Activated CD4-positive, alpha-beta T cell treated with anti-CD3 and anti-CD28 coated beads for 36 hours (primary cell): ENCODE results near the gene DCHS2. TPM values are rescaled to one million over a fixed set of nuclear protein-coding genes. Genes with fewer than 3 reads are reported as not detected.

Experiments
- ATAC-seq: fragments of 200-7000 bp; cut with Tn5 transposase; one replicate; pipeline ENCODE4 v1.10.0; 2021; ENCODE audit warnings: mild to moderate bottlenecking, moderate library complexity
- CTCF ChIA-PET: fragments of 350-600 bp; sonication (Branson Sonifier 250); formaldehyde crosslinking; loops from one replicate; lab custom pipeline; 2021; ENCODE audit warnings: antibody characterized with exemption; lab: Charles Lee
- POLR2A ChIA-PET: fragments of 350-600 bp; sonication (Branson Sonifier 250); formaldehyde crosslinking; loops from one replicate; lab custom pipeline; 2021; ENCODE audit warnings: antibody characterized with exemption, inconsistent platforms; lab: Charles Lee
- DNase-seq: peaks from one replicate; pipeline ENCODE4 v3.0.0-alpha.2; 2020
- H3K27ac Mint-ChIP-seq: one replicate; pipeline ENCODE4 v1.8.0; 2021; ENCODE audit warnings: mixed read lengths
- H3K27me3 Mint-ChIP-seq: one replicate; pipeline ENCODE4 v1.8.0; 2021; ENCODE audit warnings: mixed read lengths
- H3K36me3 Mint-ChIP-seq: one replicate; pipeline ENCODE4 v1.8.0; 2021; ENCODE audit warnings: low read depth, mixed read lengths
- H3K4me1 Mint-ChIP-seq: one replicate; pipeline ENCODE4 v1.8.0; 2021; ENCODE audit warnings: mixed read lengths
- H3K4me3 Mint-ChIP-seq: one replicate; pipeline ENCODE4 v1.8.0; 2021; ENCODE audit warnings: mild to moderate bottlenecking, moderate library complexity, mixed read lengths
- H3K9me3 Mint-ChIP-seq: one replicate; pipeline ENCODE4 v1.8.0; 2021; ENCODE audit warnings: low read depth, mixed read lengths
- intact Hi-C, 2 experiments: fragments of 100-400 bp; cut with DNase I in 1 of 2; cut with micrococcal nuclease in 1 of 2; formaldehyde crosslinking; loops; one replicate each; pipeline versions ENCODE4 v1.14.2 to v1.15.1; 2022 to 2024; cut with DNase I, micrococcal nuclease
- total RNA-seq, 2 experiments: library from RNA; stranded (reverse); gene quantifications; one replicate each; pipeline ENCODE4 v1.2.3, GENCODE V29; 2021

Gene DCHS2
- total RNA-seq, 2 experiments from 2014 or later = 0.05 to 0.14 TPM

GRCh38 chr4:154465085-154465484 is 26.5 kb downstream of the DCHS2 start:
- no peaks in the 10 kb centered on the region for H3K9me3 Mint-ChIP-seq
- ChIA-PET CTCF (interaction anchor here (0.7 to 0.9 kb wide), 2 partner anchors 9 to 311 kb away, joined by 3 to 5 read pairs; no protein-coding TSS in a partner anchor), POLR2A (no interaction called here)
- no peaks in the 10 kb centered on the region for H3K36me3 Mint-ChIP-seq
- H3K27me3 Mint-ChIP-seq = peaks cover 12% of the 10 kb centered on the region
- intact Hi-C loops = no loop called here
- no peak overlapping the region for H3K27ac Mint-ChIP-seq
- ATAC-seq (no peak), DNase-seq (no peak)
- no peaks in the 10 kb centered on the region for H3K4me1 Mint-ChIP-seq
- H3K4me3 Mint-ChIP-seq = no peak overlapping the region

- H3K27ac Mint-ChIP-seq = no peak overlapping the region
- ATAC-seq (no peak), DNase-seq (no peak)
- no peaks in the 10 kb centered on the region for H3K9me3 Mint-ChIP-seq
- no peak overlapping the region for H3K4me3 Mint-ChIP-seq
- CTCF ChIA-PET = interaction anchor here (0.5 to 0.7 kb wide), 2 partner anchors 48 to 310 kb away, joined by 3 read pairs; no protein-coding TSS in a partner anchor
- peaks cover 11% of the 10 kb centered on the region for H3K27me3 Mint-ChIP-seq
- POLR2A ChIA-PET = no interaction called here
- no peaks in the 10 kb centered on the region for H3K4me1 Mint-ChIP-seq
- intact Hi-C loops = no loop called here
- no peaks in the 10 kb centered on the region for H3K36me3 Mint-ChIP-seq
Measured at GRCh38 chr4:154464654-154465053, 26.9 kb downstream of the DCHS2 start.

GRCh38 chr4:154462081-154462810 is 29.4 kb downstream of the DCHS2 start:
- no peak overlapping the region for H3K4me3 Mint-ChIP-seq
- H3K27ac Mint-ChIP-seq = no peak overlapping the region
- intact Hi-C loops = no loop called here
- CTCF ChIA-PET = interaction anchor here (0.7 to 1.5 kb wide), 2 partner anchors 19 to 45 kb away, joined by 3 read pairs; no protein-coding TSS in a partner anchor
- POLR2A ChIA-PET = no interaction called here
- ATAC-seq (no peak), DNase-seq (no peak)
- no peaks in the 10 kb centered on the region for H3K4me1 Mint-ChIP-seq
- peaks cover 17% of the 10 kb centered on the region for H3K27me3 Mint-ChIP-seq
- no peaks in the 10 kb centered on the region for H3K9me3 Mint-ChIP-seq
- H3K36me3 Mint-ChIP-seq = no peaks in the 10 kb centered on the region

- ChIA-PET POLR2A (no interaction called here), CTCF (no interaction called here)
- H3K4me1 Mint-ChIP-seq = no peaks in the 10 kb centered on the region
- no peaks in the 10 kb centered on the region for H3K9me3 Mint-ChIP-seq
- DNase-seq = no peak
- intact Hi-C loops = no loop called here
- H3K27me3 Mint-ChIP-seq = peaks cover 17% of the 10 kb centered on the region
- no peaks in the 10 kb centered on the region for H3K36me3 Mint-ChIP-seq
- ATAC-seq = no peak
- no peak overlapping the region for H3K27ac Mint-ChIP-seq
- no peak overlapping the region for H3K4me3 Mint-ChIP-seq
Measured at GRCh38 chr4:154457471-154457870, 34.1 kb downstream of the DCHS2 start.

- Mint-ChIP-seq H3K36me3 (no peaks in the 10 kb centered on the region), H3K9me3 (no peaks in the 10 kb centered on the region), H3K27me3 (peaks cover 14% of the 10 kb centered on the region), H3K27ac (no peak overlapping the region), H3K4me1 (no peaks in the 10 kb centered on the region), H3K4me3 (no peak overlapping the region)
- CTCF ChIA-PET = interaction anchor here (0.8 kb wide), 1 partner anchor 9 kb away, joined by 5 read pairs; no protein-coding TSS in a partner anchor
- POLR2A ChIA-PET = no interaction called here
- intact Hi-C loops = no loop called here
- DNase-seq = no peak
- no peak for ATAC-seq
Measured at GRCh38 chr4:154456889-154457288, 34.7 kb downstream of the DCHS2 start.

GRCh38 chr4:154456240-154456639 is 35.4 kb downstream of the DCHS2 start:
- Mint-ChIP-seq H3K4me1 (no peaks in the 10 kb centered on the region), H3K36me3 (no peaks in the 10 kb centered on the region), H3K4me3 (no peak overlapping the region), H3K27ac (no peak overlapping the region), H3K9me3 (no peaks in the 10 kb centered on the region), H3K27me3 (peaks cover 14% of the 10 kb centered on the region)
- intact Hi-C loops = no loop called here
- POLR2A ChIA-PET = no interaction called here
- ATAC-seq = no peak
- DNase-seq = no peak
- CTCF ChIA-PET = interaction anchor here (0.8 to 1.0 kb wide), 2 partner anchors 9 to 11 kb away, joined by 4 to 5 read pairs; no protein-coding TSS in a partner anchor

- POLR2A ChIA-PET = no interaction called here
Measured at GRCh38 chr4:154455111-154455510, 36.5 kb downstream of the DCHS2 start.

GRCh38 chr4:154454710-154455109 is 36.9 kb downstream of the DCHS2 start:
- Mint-ChIP-seq H3K4me3 (no peak overlapping the region), H3K4me1 (no peaks in the 10 kb centered on the region), H3K27ac (no peak overlapping the region), H3K9me3 (no peaks in the 10 kb centered on the region), H3K36me3 (no peaks in the 10 kb centered on the region), H3K27me3 (peaks cover 14% of the 10 kb centered on the region)
- CTCF ChIA-PET = interaction anchor here (1.1 kb wide), 1 partner anchor 11 kb away, joined by 3 read pairs; no protein-coding TSS in a partner anchor
- no peak for DNase-seq
- intact Hi-C loops = no loop called here
- no peak for ATAC-seq
- POLR2A ChIA-PET = no interaction called here

More at GRCh38 chr4:154455111-154455510, 36.5 kb downstream of the DCHS2 start:
- no peak for ATAC-seq
- no peak for DNase-seq
- H3K4me3 Mint-ChIP-seq = no peak overlapping the region
- intact Hi-C loops = no loop called here
- CTCF ChIA-PET = interaction anchor here (1.0 to 1.1 kb wide), 2 partner anchors 11 to 12 kb away, joined by 3 to 4 read pairs; no protein-coding TSS in a partner anchor
- H3K36me3 Mint-ChIP-seq = no peaks in the 10 kb centered on the region
- H3K9me3 Mint-ChIP-seq = no peaks in the 10 kb centered on the region
- peaks cover 14% of the 10 kb centered on the region for H3K27me3 Mint-ChIP-seq
- no peak overlapping the region for H3K27ac Mint-ChIP-seq
- H3K4me1 Mint-ChIP-seq = no peaks in the 10 kb centered on the region

GRCh38 chr4:154452798-154453346 is 38.7 kb downstream of the DCHS2 start:
- H3K27me3 Mint-ChIP-seq = peaks cover 14% of the 10 kb centered on the region
- no peaks in the 10 kb centered on the region for H3K36me3 Mint-ChIP-seq
- no peak overlapping the region for H3K27ac Mint-ChIP-seq
- ChIA-PET POLR2A (no interaction called here), CTCF (interaction anchor here (0.7 kb wide), 1 partner anchor 255 kb away, joined by 4 read pairs; no protein-coding TSS in a partner anchor)
- DNase-seq = no peak
- H3K9me3 Mint-ChIP-seq = no peaks in the 10 kb centered on the region
- no peak for ATAC-seq
- intact Hi-C loops = no loop called here
- no peaks in the 10 kb centered on the region for H3K4me1 Mint-ChIP-seq
- H3K4me3 Mint-ChIP-seq = no peak overlapping the region

GRCh38 chr4:154450966-154451365 is 40.6 kb downstream of the DCHS2 start:
- ChIA-PET CTCF (interaction anchor here (0.6 kb wide), 1 partner anchor 327 kb away, joined by 3 read pairs; no protein-coding TSS in a partner anchor), POLR2A (no interaction called here)
- DNase-seq = no peak
- Mint-ChIP-seq H3K27ac (no peak overlapping the region), H3K9me3 (no peaks in the 10 kb centered on the region), H3K36me3 (no peaks in the 10 kb centered on the region), H3K27me3 (peaks cover 9% of the 10 kb centered on the region), H3K4me3 (no peak overlapping the region), H3K4me1 (no peaks in the 10 kb centered on the region)
- ATAC-seq = no peak
- intact Hi-C loops = no loop called here

GRCh38 chr4:154444958-154445357 is 46.6 kb downstream of the DCHS2 start:
- no peak for ATAC-seq
- no peaks in the 10 kb centered on the region for H3K4me1 Mint-ChIP-seq
- POLR2A ChIA-PET = no interaction called here
- H3K36me3 Mint-ChIP-seq = no peaks in the 10 kb centered on the region
- CTCF ChIA-PET = no interaction called here
- intact Hi-C loops = no loop called here
- H3K9me3 Mint-ChIP-seq = no peaks in the 10 kb centered on the region
- H3K27me3 Mint-ChIP-seq = peaks cover 10% of the 10 kb centered on the region
- DNase-seq = no peak
- H3K27ac Mint-ChIP-seq = no peak overlapping the region
- H3K4me3 Mint-ChIP-seq = no peak overlapping the region
